ENCODE measurements around the gene APMAP.

The APMAP gene

DNA sequence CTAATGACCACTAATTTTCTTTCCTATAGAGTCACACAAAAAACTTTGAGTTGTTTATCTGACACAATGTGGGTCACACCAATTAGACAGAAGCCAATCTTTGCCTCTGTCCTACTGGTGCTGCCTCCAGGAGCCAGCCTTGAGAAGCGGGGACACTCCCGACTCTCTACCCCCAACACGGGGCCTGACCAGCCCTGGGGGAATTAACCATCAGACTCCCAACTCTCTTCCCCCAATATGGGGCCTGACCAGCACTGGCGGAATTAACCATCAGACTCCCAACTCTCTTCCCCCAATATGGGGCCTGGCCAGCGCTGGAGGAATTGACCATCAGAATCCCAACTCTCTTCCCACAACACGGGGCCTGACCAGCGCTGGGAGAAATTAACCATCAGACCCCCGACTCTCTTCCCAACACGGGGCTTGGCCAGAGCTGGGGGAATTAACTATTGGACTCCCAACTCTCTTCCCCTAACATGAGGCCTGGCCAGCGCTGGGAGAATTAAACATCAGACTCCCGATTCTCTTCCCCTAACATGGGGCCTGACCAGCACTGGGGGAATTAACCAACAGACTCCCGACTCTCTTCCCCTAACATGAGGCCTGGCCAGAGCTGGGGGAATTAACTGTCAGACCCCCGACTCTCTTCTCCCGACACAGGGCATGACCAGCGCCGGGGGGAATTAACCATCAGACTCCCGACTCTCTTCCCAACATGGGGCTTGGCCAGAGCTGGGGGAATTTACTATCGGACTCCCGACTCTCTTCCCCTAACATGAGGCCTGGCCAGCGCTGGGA lies 31.0 kb downstream of the APMAP start:
- TF ChIP-seq, protein P1, sequence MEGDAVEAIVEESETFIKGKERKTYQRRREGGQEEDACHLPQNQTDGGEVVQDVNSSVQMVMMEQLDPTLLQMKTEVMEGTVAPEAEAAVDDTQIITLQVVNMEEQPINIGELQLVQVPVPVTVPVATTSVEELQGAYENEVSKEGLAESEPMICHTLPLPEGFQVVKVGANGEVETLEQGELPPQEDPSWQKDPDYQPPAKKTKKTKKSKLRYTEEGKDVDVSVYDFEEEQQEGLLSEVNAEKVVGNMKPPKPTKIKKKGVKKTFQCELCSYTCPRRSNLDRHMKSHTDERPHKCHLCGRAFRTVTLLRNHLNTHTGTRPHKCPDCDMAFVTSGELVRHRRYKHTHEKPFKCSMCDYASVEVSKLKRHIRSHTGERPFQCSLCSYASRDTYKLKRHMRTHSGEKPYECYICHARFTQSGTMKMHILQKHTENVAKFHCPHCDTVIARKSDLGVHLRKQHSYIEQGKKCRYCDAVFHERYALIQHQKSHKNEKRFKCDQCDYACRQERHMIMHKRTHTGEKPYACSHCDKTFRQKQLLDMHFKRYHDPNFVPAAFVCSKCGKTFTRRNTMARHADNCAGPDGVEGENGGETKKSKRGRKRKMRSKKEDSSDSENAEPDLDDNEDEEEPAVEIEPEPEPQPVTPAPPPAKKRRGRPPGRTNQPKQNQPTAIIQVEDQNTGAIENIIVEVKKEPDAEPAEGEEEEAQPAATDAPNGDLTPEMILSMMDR (IDR thresholded peaks at IDR 0.05): no peak
- no peak overlapping the region for H2AFZ ChIP-seq
- H3K27ac ChIP-seq: peak overlapping the region; percentile 21
- no peaks in the 10 kb centered on the region for H3K9me3 ChIP-seq (ENCODE audit: control insufficient read depth, low read length)
- H3K9ac ChIP-seq: no peak overlapping the region
- H3K4me1 ChIP-seq: peaks cover 5% of the 10 kb centered on the region
- no peaks in the 10 kb centered on the region for H3K79me2 ChIP-seq
- H3K36me3 ChIP-seq (ENCODE audit: control insufficient read depth, insufficient read depth, low read length): no peaks in the 10 kb centered on the region
- H3K4me2 ChIP-seq (ENCODE audit: low read length): no peak overlapping the region
- H3K27me3 ChIP-seq (ENCODE audit: control insufficient read depth, insufficient read depth, low read length): no peaks in the 10 kb centered on the region
- H3K4me3 ChIP-seq (ENCODE audit: low read depth, low read length): no peak overlapping the region

GRCh38 chr20:24960861-24961260 lies 31.7 kb downstream of the APMAP start:
- peak overlapping the region; percentile 34 for H3K27ac ChIP-seq
- H3K9me3 ChIP-seq (ENCODE audit: control insufficient read depth, low read length): no peaks in the 10 kb centered on the region
- H3K9ac ChIP-seq: no peak overlapping the region
- H3K4me3 ChIP-seq (ENCODE audit: low read depth, low read length): no peak overlapping the region
- H3K27me3 ChIP-seq (ENCODE audit: control insufficient read depth, insufficient read depth, low read length): no peaks in the 10 kb centered on the region
- no peaks in the 10 kb centered on the region for H3K79me2 ChIP-seq
- TF ChIP-seq, protein P1 (IDR thresholded peaks at IDR 0.05): no peak
- peaks cover 5% of the 10 kb centered on the region for H3K4me1 ChIP-seq
- no peak overlapping the region for H3K4me2 ChIP-seq (ENCODE audit: low read length)
- no peak overlapping the region for H2AFZ ChIP-seq
- no peaks in the 10 kb centered on the region for H3K36me3 ChIP-seq (ENCODE audit: control insufficient read depth, insufficient read depth, low read length)

DNA sequence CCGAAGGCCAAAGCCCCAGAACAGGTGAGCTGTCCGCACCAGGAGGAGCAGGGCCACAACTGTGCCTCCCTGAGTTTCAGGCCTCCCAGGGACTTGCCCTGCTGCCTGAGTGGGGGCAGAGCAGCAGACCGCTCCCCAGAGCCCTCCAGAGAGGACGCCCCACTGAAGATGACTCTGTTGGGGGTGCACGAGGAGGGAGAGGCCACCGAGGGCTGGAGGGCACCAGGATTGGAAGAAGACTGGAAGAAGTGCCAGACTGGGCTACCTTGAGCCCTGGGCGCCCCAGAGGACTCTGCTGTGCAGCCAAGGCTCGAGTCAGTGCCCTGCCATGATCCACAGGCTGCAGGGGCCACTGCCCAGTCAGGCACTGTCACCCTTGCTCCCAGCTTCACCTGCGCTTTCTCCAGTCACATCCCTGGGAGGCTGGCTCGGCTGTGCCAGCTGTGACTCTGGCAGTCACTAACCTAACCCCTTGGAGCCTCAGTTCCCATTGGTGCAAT lies 32.2 kb downstream of the APMAP start:
- no peak overlapping the region for H3K4me2 ChIP-seq (ENCODE audit: low read length)
- no peak overlapping the region for H2AFZ ChIP-seq
- no peak overlapping the region for H3K4me3 ChIP-seq (ENCODE audit: low read depth, low read length)
- peaks cover 5% of the 10 kb centered on the region for H3K4me1 ChIP-seq
- no peaks in the 10 kb centered on the region for H3K36me3 ChIP-seq (ENCODE audit: control insufficient read depth, insufficient read depth, low read length)
- no peaks in the 10 kb centered on the region for H3K79me2 ChIP-seq
- no peak overlapping the region for H3K9ac ChIP-seq
- peak overlapping the region; percentile 34 for H3K27ac ChIP-seq
- TF ChIP-seq, protein P1 (IDR thresholded peaks at IDR 0.05): no peak
- no peaks in the 10 kb centered on the region for H3K9me3 ChIP-seq (ENCODE audit: control insufficient read depth, low read length)
- no peaks in the 10 kb centered on the region for H3K27me3 ChIP-seq (ENCODE audit: control insufficient read depth, insufficient read depth, low read length)

GRCh38 chr20:24959591-24960301 lies 32.8 kb downstream of the APMAP start:
- TF ChIP-seq, protein P1 (IDR thresholded peaks at IDR 0.05): no peak
- H3K4me1 ChIP-seq: peaks cover 5% of the 10 kb centered on the region
- no peak overlapping the region for H3K4me3 ChIP-seq (ENCODE audit: low read depth, low read length)
- no peaks in the 10 kb centered on the region for H3K9me3 ChIP-seq (ENCODE audit: control insufficient read depth, low read length)
- no peaks in the 10 kb centered on the region for H3K27me3 ChIP-seq (ENCODE audit: control insufficient read depth, insufficient read depth, low read length)
- no peak overlapping the region for H3K4me2 ChIP-seq (ENCODE audit: low read length)
- no peak overlapping the region for H3K9ac ChIP-seq
- no peak overlapping the region for H2AFZ ChIP-seq
- no peak overlapping the region for H3K27ac ChIP-seq
- no peaks in the 10 kb centered on the region for H3K36me3 ChIP-seq (ENCODE audit: control insufficient read depth, insufficient read depth, low read length)
- no peaks in the 10 kb centered on the region for H3K79me2 ChIP-seq

All from parathyroid adenoma (tissue), 2 donors.